Activated T-helper 1 cell treated with anti-CD3 and anti-CD28 coated beads, Interleukin-2, amount 50 U/mL, for 16 hours (primary cell): Measurements from ENCODE around the gene ARHGDIG.

Source experiments
- DNase-seq, 2 donors: peaks; one replicate each; pipeline ENCODE4 v3.0.0-alpha.2; 2020; ENCODE audit warnings: low read depth in 1 of 2, low spot score in 1 of 2

The ARHGDIG gene

DNA sequence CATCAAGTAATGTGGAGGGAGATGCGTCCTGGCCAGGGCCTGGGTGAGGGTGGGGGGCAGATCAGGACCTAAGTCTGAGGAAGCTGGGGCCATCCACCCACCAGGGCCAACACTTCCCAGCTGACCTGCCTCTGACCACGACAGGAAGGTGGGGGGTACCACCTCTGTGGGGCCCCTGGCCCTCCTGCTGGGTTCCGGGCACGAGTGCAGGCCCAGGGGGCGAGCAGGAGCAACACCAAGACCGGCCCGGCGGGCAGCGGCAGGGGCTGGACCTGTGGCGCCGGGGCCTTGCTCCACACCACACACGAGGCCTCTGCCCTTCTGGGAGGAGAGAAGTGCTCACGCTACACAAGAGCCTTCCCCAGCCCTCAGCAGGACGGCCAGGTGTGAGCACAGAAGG is 15.9 kb downstream of the ARHGDIG start:
- DNase-seq = no peak

DNA sequence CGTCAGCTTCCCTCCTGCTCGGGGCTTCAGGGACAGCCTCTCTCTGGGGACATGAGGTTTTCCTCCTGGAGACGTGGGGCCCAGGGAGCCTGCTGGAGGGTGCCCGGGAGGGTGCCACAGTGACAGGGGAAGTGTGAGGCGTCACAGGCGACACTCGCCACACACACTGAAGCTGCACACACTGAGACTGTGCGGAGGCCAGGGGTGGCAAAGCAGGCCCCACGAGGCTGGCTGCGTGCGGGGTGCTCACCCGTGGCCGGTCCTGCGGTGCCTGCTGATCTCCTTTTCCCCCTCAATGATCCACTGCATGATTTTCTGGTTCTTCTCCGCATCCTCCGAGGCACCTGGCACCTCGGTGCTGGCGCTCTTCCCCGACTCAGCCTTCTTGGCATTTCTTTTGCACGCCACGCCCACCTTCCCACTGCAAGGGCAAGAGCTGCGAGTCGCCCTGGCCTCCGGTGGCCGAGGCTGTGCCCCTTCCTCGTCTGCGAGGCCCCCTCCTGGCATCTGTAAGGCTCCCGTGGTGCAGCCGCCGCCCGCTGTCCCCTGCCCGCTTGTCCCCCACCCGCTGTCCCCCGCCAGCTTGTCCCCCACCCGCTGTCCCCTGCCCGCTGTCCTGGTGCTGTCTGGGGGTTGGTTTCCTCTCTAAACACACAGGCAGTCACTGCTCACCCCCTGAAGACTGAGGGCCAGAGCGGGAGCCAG is 16.6 kb downstream of the ARHGDIG start:
- DNase-seq = no peak

DNA sequence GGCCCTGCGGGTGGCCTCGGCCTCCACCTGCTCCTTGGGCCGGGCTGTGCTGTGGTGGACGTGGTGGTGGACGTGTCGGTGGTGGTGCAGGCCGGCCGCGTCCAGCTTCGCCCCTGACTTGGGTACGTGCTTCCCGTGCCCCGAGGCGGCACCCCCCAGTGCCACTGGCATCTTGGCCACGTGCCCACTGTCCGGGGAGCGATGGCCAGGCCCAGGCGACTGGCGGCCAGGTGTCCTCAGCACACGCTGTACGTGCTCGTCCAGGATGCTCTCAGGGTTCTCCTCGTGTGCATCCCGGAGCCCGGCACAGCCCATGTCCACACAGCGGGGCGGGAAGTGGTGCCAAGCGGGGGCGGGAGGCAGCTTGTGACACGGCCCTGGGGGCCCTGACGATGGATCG is 17.4 kb downstream of the ARHGDIG start:
- DNase-seq = no peak

DNA sequence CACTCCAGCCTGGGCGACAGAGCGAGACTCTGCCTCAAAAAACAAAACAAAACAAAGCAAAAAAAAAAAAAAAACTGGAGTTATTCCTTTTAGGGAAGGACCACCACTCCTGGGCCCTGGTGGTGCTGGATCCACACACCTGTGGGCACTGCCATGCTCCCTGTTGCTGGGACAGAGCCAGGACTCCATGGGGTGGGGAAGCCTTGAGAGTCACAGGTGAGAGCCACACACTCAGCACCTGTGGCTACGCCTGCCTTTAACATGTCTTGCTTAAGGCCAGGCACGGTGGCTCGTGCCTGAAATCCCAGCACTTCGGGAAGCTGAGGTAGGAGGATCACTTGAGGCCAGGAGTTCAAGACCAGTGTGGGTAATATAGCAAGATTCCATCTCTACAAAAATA is 20.8 kb downstream of the ARHGDIG start:
- no peak for DNase-seq

DNA sequence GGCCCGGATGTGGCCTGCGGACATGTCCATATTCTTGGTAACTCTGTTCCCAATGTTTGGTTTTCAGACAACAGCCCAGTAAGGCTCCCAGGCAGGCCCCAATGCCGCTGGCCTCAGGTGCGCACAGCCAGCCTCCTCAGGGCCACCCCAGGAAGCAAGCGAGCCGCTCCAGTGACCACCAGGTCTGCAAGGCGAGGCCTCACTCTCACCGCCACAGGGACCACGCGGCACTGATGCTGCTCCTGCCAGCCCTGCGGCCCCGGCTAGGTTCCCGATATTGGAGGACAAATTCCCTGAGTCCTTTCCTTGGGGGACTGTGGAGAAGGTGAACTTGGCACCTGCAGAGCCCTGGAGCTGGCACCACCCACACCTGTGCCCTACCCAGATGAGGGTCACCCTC is 21.6 kb downstream of the ARHGDIG start:
- DNase-seq = no peak

GRCh38 chr16:303760-304505 is 23.5 kb downstream of the ARHGDIG start:
- DNase-seq = no peak

DNA sequence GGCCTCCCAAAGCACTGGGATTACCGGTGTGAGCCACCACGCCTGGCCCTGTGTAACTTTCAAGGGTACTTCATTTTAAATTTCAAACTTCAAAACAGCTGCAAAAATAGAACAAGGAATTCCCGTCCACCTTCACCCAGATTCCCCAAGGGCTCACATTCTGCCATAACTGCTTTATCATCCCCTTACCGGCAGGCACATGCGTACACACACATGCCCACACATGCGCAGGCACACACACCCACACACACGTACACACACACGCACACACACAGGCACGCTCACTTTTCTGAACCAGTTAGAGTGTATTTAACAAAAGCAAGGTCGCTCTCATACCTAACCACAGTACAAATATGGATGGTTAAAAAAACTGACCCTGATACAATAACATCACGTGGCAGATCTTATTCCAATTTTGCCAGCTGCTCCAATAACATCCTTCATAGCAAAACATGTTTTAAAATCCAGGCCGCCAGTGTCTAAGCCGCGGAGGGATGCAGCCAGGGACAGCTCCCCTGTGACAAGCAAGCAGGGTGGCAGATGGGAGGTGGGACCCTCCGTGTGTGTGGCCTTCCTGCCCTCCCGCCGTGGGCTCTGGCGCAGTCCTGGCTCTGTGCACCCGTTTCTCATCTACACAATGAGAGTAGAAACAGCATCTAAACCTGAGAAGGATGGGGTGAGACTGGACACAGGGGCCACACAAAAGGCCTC is 25.7 kb downstream of the ARHGDIG start:
- DNase-seq = no peak

DNA sequence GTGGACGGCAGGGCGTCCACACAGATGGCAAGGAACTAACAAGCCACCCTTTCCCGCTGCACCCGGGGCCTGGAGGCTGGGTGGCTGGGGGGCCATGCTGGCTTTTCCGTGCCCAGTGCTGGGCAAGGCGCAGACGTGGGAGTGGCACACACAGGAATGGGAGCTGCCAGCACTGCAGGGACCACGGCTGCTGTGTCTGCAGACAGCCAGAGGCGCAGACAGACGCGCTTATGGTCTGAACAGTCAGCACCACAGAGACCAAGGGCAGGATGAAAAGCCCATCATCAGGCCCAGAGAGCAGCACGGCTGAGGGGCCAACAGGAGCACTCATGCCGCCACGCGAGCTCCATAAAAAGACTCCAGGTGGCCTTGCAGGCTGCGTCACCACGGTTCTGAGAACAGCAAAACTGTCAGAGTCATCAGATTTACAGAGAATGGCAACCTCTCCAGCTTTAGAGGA is 26.6 kb downstream of the ARHGDIG start:
- DNase-seq = no peak

GRCh38 chr16:307691-308312 is 27.4 kb downstream of the ARHGDIG start:
- DNase-seq = no peak

- no peak for DNase-seq
Observed at GRCh38 chr16:309476-309875, 29.1 kb downstream of the ARHGDIG start.

DNA sequence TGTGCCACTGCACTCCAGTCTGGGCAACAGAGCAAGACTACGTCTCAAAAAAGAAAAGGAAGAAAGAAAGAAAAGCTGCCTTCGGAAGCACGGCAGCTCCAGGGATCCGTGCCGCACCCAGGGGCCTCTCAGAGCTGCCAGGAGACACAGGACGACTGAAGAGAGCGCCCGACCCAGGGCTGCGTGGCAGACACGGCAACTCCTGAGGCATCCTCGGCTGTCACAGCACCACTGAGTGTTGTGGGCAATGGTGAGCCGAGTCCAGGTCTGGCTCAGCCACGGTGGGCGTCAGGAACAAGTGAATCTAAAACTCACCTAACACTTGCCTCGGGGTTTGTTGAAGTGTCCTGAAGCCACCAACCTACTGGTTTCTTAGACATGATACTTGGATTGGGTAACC is 31.3 kb downstream of the ARHGDIG start:
- DNase-seq = no peak

DNA sequence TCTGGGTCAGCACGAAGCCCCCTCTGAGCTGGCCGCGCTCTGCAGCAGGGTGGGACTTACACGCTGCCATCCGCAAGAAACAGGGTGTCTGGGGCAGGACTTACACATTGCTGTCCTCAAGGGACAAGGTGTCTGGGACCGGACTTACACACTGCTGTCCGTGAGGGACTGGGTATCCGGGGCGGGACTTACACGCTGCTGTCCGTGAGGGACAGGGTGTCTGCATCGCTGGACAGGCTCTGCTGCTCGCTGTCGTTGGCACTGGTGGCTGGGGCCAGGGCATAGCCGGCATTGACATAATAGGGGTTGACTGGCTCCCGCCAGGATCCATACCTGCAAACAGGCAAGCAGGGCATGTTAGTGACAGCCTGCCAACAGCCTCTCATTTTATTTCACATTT is 34.0 kb downstream of the ARHGDIG start:
- DNase-seq = no peak

DNA sequence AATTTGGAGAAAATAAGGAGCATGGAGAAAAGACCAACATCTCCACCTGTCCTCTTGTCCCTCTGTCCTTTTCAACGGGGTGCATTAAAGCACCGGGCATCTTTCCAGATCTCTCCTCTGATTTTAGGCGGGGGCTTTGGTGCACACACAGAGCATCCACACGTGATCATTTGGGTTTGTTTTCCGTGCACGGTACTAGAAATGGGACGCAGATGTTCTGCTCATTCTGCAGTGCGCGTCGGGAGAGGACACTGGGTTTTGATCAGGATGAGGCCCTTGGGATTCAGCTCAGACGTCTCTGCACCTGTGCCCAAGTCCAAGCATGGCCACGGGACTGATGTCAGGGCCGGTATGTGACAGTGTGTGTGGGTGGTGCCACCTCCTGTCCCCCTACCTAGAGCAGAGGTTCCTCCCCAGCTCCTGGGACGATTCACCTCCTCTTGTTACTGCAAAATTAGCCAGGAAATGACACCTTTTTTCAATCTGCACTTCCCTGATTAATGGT is 34.5 kb downstream of the ARHGDIG start:
- no peak for DNase-seq

DNA sequence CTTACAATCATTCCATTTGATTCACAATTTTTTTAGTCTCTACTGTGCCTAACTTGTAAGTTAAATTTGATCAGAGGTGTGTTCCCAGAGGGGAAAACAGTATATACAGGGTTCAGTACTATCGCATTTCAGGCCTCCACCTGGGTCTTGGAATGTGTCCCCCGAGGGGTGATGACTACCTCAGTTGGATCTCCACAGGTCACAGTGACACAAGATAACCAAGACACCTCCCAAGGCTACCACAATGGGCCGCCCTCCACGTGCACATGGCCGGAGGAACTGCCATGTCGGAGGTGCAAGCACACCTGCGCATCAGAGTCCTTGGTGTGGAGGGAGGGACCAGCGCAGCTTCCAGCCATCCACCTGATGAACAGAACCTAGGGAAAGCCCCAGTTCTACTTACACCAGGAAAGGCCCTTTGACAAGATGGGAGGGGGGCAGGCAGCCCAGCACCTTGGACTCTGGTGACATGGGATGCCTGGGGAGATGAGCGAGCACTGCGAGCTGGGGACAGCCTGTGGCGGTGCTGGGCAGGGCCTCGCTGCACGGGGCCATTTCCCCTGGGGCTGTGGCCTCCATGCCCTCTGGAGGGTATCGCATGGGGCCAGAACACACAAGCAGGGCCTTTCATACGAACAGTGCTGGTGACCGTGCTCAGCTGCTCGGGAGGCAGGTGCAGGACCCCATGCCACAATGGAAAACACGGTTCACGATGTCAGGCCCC is 36.5 kb downstream of the ARHGDIG start:
- no peak for DNase-seq

DNA sequence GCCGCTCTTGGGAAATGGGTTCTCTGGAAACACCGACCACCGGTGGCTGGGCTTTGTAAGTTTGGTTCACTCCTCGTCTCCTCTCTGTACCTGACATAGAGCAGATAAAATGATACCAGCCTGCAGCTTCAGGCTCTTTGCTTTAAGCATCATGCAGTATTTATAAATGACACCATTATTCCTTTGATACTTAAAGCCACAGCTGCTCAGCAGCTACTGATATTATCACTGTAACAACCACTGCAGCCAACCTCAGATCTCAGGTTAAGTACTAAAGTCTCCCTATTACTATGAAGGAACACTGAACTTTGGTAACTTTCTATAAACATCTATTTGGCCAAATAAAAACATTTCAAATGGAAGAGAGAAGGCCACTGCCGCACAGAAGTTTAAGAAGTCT is 37.2 kb downstream of the ARHGDIG start:
- DNase-seq = no peak

- no peak for DNase-seq
Observed at GRCh38 chr16:318628-319027, 38.2 kb downstream of the ARHGDIG start.

DNA sequence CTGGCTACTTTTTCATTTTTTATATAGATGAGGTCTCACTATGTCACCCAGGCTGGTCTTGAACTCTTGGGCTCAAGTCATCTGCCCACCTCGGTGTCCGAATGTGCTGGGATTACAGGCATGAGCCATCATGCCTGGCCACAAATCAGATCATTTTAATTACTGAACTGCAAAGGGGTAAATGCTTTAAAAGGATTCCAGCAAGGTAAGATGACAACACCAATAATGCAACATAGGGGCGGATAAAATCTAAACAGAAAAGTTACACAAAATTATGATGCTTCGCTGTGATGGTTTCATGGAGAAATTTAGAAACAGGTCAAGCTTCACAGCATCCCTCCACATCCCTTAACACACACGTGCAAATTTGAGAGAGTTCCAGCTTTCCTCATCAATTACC is 39.8 kb downstream of the ARHGDIG start:
- DNase-seq = no peak

DNA sequence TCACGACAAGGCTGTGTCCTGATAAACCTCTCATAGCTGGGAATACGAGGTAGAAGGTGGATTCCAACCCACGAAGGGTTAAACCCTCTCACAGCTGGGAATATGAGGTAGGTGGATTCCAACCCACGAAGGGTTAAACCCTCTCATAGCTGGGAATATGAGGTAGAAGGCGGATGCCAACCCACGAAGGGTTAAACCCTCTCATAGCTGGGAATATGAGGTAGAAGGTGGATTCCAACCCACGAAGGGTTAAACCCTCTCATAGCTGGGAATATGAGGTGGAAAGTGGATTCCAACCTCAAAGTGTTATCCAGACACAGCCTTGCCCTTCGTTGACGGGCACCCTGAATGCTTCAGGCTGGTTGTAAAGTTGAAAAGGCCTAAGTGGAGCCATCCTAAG is 41.1 kb downstream of the ARHGDIG start:
- no peak for DNase-seq

DNA sequence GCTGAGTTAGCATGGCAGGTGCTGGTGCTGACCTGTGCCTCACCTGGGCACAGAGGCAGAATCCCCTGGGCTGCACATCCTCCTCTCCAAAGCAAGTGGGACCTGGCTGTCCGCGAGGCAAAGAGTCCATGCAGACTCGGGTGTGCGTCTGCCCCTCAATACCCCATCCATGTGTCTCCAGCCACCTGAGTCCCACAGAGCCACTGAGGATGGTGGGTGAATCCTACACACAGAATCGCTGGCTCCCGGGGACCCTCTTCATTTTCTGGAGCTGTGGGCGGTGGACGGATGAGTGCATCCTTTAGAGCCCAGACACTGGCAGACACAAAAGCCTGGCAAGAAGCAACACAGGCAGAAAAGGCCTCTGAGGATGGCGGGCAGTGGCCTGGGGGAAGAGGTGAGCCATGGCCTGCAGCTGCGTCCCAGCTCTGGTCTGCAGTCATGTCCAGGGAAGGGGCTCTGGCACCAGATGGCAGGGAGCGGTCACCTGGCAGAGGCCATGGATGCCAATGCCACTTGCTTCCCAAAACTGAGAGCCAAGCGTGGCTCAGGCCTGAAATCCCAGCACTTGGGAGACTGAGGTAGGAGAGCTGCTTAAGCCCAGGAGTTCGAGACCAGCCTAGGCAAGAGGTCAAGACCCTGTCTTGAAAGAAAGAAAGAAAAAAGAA is 42.2 kb downstream of the ARHGDIG start:
- DNase-seq = no peak

DNA sequence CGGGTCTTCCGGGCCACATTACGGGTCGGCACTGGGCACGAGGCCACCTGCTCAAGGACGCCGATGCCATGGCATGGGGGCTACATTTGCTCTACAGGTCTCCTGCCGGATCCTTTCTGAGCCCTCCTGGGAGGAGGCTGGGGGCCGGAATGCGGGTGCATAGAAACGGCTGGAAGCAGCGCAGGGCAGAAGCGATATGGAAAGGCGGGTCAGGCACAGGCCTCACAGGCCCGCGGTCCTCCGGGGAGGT is 43.7 kb downstream of the ARHGDIG start:
- no peak for DNase-seq
